Adrenal gland (tissue), 12 donors: ENCODE measurements around the gene FAH. TPM values are rescaled to one million over a fixed set of nuclear protein-coding genes. Genes with fewer than 3 reads are reported as not detected.

ENCODE experiments used
- DNase-seq, 7 donors: peaks; one replicate each; pipeline ENCODE4 v3.0.0-alpha.2; 2019 to 2020
- H3K27ac ChIP-seq, 5 donors: fragments of 200-600 bp; sonication (generic) in 4 of 5; 1 replicate in 3 of 5; 2 replicates in 2 of 5; pipeline versions ENCODE4 v1.5.1 to v1.8.0; 2016 to 2020; ENCODE audit warnings: mild to moderate bottlenecking in 1 of 5
- H3K27me3 ChIP-seq: fragments of 200-600 bp; 2 replicates; pipeline ENCODE4 v1.8.0; 2021
- H3K36me3 ChIP-seq, 2 donors: fragments of 200-600 bp; replicated peaks in 1 of 2; 1 replicate in 1 of 2; 2 replicates in 1 of 2; pipeline versions ENCODE4 v1.5.1 to v1.8.0; 2018 to 2022
- H3K4me1 ChIP-seq, 2 donors: fragments of 200-600 bp; replicated peaks in 1 of 2; 1 replicate in 1 of 2; 2 replicates in 1 of 2; pipeline versions ENCODE4 v1.5.1 to v1.8.0; 2018 to 2021
- H3K4me3 ChIP-seq, 4 donors: fragments of 200-600 bp; sonication (generic) in 3 of 4; one replicate each; pipeline ENCODE4 v1.5.1; 2016 to 2018
- H3K9me3 ChIP-seq, 3 donors: fragments of 200-600 bp; sonication (generic) in 1 of 3; replicated peaks in 1 of 3; 1 replicate in 2 of 3; 2 replicates in 1 of 3; pipeline versions ENCODE4 v1.5.1 to v1.8.0; 2016 to 2021
- POLR2A ChIP-seq, 2 donors: fragments of 450-650 bp; IDR thresholded peaks; one replicate each; pipeline ENCODE4 v1.6.1; 2017; ENCODE audit warnings: antibody characterized with exemption in 2 of 2, mild to moderate bottlenecking in 2 of 2, moderate library complexity in 1 of 2
- WGBS, 4 donors: extraction: QIAGEN DNeasy Blood & Tissue Kit in 2 of 4; methylation state at CpG; one replicate each; pipeline versions ENCODE4 v1.1.5 to v1.1.7; 2013 to 2017; 5-methylcytosine and 5-hydroxymethylcytosine counted together
- intact Hi-C, 2 donors: fragments of 100-400 bp; cut with DNase I; formaldehyde crosslinking; loops; one replicate each; pipeline versions ENCODE4 v1.14.1 to v1.15.0; 2022 to 2023
- polyA plus RNA-seq, 3 donors: library from polyadenylated mRNA; stranded (reverse); fragments of 200-250 nt in 2 of 3; fragments of 350-450 nt in 1 of 3; fragmentation: Illumina TruSeq in 1 of 3; extraction: RNeasy Lipid Tissue Mini Kit (QIAGEN cat#74804) in 1 of 3; gene quantifications; one replicate each; pipeline ENCODE4 v1.2.3, GENCODE V29; 2013 to 2014
- total RNA-seq, 9 donors: library from RNA; depleted of rRNA in 4 of 9; stranded (reverse); fragments of >200 nt in 4 of 9; fragments of 120-200 nt in 1 of 9; fragmentation: NEBNext Ultra II Directional in 1 of 9; extraction: Animal tissue kit (Norgen Biotek cat#: 25700) in 1 of 9; gene quantifications; one replicate each; pipeline versions ENCODE4 v1.1.0 to v1.2.4, GENCODE V29; 2013 to 2023
- TF ChIP-seq, protein P1 (sequence below), 6 experiments: fragments of 450-650 bp in 4 of 6; fragments of 200-600 bp in 2 of 6; sonication (generic) in 1 of 6; IDR thresholded peaks; 1 replicate in 5 of 6; 2 replicates in 1 of 6; pipeline versions ENCODE4 v1.5.1 to v1.8.0; 2016 to 2021; ENCODE audit warnings: antibody characterized with exemption in 6 of 6, mild to moderate bottlenecking in 2 of 6, moderate library complexity in 1 of 6
- donor health status: healthy with polysubstance abuse.
- donor health status: Bipolar disorder and iron deficiency.
- donor health status: DM: yes; HTN: yes; CAD: no.
- donor health status: DM: no; HTN: no; CAD: no.
- donor health status: DM: no; HTN: no; CAD: no.
- donor health status: DM: yes; HTN: yes; CAD: no.

The FAH gene
- total and polyA plus RNA-seq, 12 donors, result 56.9 to 157 (median 106) TPM

DNA sequence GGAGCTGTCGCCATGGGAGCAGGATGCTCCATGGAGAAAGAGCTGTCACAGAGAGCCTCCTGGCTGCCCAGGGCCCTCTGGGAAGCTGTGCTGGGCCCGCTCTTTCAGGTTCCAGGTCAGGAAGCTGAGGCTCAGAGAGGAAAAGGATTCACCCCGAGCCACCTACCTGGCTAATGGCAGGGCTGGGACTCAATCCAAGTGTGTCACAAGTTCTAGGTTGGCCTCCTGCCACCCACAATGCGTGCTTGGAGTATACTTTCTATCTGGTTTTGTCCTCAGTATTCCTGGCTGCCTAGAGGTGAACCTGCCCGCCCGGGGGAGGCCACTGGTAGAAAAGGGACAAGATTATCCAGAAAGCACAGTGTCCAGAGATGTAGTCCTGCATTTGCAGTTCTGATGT, 23.6 kb downstream of the FAH start:
- no peaks in the 10 kb centered on the region for H3K27me3 ChIP-seq
- peak in 6 of 7 donors; percentile 32 to 75 (median 54) for DNase-seq
- peaks cover 12 to 40% of the 10 kb centered on the region in 2 donors for H3K4me1 ChIP-seq
- TF ChIP-seq, protein P1, sequence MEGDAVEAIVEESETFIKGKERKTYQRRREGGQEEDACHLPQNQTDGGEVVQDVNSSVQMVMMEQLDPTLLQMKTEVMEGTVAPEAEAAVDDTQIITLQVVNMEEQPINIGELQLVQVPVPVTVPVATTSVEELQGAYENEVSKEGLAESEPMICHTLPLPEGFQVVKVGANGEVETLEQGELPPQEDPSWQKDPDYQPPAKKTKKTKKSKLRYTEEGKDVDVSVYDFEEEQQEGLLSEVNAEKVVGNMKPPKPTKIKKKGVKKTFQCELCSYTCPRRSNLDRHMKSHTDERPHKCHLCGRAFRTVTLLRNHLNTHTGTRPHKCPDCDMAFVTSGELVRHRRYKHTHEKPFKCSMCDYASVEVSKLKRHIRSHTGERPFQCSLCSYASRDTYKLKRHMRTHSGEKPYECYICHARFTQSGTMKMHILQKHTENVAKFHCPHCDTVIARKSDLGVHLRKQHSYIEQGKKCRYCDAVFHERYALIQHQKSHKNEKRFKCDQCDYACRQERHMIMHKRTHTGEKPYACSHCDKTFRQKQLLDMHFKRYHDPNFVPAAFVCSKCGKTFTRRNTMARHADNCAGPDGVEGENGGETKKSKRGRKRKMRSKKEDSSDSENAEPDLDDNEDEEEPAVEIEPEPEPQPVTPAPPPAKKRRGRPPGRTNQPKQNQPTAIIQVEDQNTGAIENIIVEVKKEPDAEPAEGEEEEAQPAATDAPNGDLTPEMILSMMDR (IDR thresholded peaks at IDR 0.05), result no peak
- TF ChIP-seq POLR2A (IDR thresholded peaks at IDR 0.05), result no peak
- no peak overlapping the region for H3K4me3 ChIP-seq
- 47 to 80% (median 66%) methylated on average over 2 to 6 of the region's 6 CpGs for WGBS, 4 donors
- no peaks in the 10 kb centered on the region for H3K9me3 ChIP-seq
- intact Hi-C loops, result loop anchor here in 1 of 2 donors (10.0 kb wide), 1 partner anchor 112 kb away; no protein-coding TSS in a partner anchor
- H3K27ac ChIP-seq, result peak overlapping the region in 2 of 5 donors; percentile 19 to 31
- peaks cover 0 to 33% of the 10 kb centered on the region in 2 donors for H3K36me3 ChIP-seq

- Histone ChIP-seq H3K9me3 (no peaks in the 10 kb centered on the region), H3K36me3 (peaks cover 0 to 40% of the 10 kb centered on the region in 2 donors), H3K27ac (no peak overlapping the region), H3K27me3 (no peaks in the 10 kb centered on the region), H3K4me3 (no peak overlapping the region), H3K4me1 (peaks cover 13 to 42% of the 10 kb centered on the region in 2 donors)
- no peak for DNase-seq
- 82 to 96% (median 89%) methylated on average over 2 of the region's 2 CpGs for WGBS, 4 donors
- intact Hi-C loops, result loop anchor here in 1 of 2 donors (10.0 kb wide), 1 partner anchor 112 kb away; no protein-coding TSS in a partner anchor
- TF ChIP-seq POLR2A (IDR thresholded peaks at IDR 0.05), result no peak
- TF ChIP-seq, protein P1 (IDR thresholded peaks at IDR 0.05), result no peak
Observed at GRCh38 chr15:80177156-80177555, 24.4 kb downstream of the FAH start.

DNA sequence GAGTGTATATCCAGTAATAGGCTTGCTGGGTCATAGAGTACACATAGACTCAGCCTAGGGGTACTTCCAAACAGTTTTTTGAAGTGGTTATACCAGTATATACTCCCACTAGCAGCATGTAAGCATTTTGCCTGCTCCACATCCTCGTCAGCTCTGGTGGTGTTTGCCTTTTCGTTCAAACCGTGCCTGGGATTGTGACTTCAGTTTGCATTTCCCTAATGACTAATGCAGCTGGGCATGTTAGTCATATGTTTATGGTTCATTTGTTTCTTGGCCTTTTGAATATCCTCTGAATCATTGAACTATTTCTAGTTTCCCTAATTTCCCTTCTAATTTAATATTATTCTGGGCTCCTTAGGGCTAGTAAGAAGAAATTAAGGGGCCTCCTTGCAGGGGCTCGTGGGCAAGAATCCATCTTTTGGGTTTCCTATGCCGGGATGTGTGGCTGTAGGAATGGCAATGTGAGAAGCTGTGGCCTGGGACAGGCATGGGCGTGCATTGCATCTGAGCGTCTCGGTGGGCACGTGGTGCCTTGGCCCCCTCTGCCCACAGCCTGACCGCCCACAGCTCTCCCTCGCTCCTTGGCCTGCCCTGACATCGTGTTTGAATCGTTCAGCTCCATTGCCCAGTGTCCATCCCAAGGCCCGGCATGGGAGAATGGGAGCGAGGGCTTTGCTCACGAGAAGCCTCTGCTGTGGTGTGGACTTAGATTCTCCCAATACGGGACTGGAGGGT, 26.4 kb downstream of the FAH start:
- Histone ChIP-seq H3K4me1 (peaks cover 17 to 48% of the 10 kb centered on the region in 2 donors), H3K27me3 (no peaks in the 10 kb centered on the region), H3K27ac (peak overlapping the region in 4 of 5 donors; percentile 62 to 87 (median 82)), H3K9me3 (no peaks in the 10 kb centered on the region), H3K36me3 (peaks cover 0 to 51% of the 10 kb centered on the region in 2 donors), H3K4me3 (no peak overlapping the region)
- DNase-seq, result peak in 5 of 7 donors; percentile 55 to 71 (median 63)
- 78 to 83% (median 80%) methylated on average over 14 to 17 of the region's 17 CpGs for WGBS, 4 donors
- TF ChIP-seq POLR2A (IDR thresholded peaks at IDR 0.05), result peak in 1 of 2 donors; percentile 74
- TF ChIP-seq, protein P1 (IDR thresholded peaks at IDR 0.05), result no peak
- intact Hi-C loops, result loop anchor here in 1 of 2 donors (10.0 kb wide), 1 partner anchor 114 kb away; no protein-coding TSS in a partner anchor

DNA sequence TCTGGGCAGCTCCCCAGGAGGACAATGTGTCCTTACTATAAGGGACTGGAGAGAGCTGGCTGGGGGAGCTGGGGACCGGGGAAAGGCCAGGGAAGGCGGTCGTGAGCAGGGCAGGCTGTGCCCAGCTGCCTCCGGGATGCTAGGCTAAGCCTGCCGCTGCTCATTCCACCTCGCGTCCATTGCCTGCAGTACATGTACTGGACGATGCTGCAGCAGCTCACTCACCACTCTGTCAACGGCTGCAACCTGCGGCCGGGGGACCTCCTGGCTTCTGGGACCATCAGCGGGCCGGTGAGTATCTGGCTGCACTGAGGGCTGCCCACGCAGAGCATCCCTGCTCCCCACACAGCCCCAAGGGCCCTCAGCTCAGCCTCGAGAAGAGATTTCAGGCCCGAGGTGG, 27.1 kb downstream of the FAH start:
- Histone ChIP-seq H3K36me3 (peaks cover 0 to 49% of the 10 kb centered on the region in 2 donors), H3K27ac (peak overlapping the region in 4 of 5 donors; percentile 62 to 86 (median 82)), H3K9me3 (no peaks in the 10 kb centered on the region), H3K4me1 (peaks cover 17 to 47% of the 10 kb centered on the region in 2 donors), H3K27me3 (no peaks in the 10 kb centered on the region), H3K4me3 (no peak overlapping the region)
- WGBS, 4 donors, result 94 to 96% (median 95%) methylated on average over 5 to 16 of the region's 16 CpGs
- intact Hi-C loops, result loop anchor here in 1 of 2 donors (10.0 kb wide), 1 partner anchor 115 kb away; no protein-coding TSS in a partner anchor
- DNase-seq, result no peak
- TF ChIP-seq, protein P1 (IDR thresholded peaks at IDR 0.05), result no peak
- no peak for TF ChIP-seq POLR2A (IDR thresholded peaks at IDR 0.05)
